Medulla oblongata (tissue), 1 donor: ENCODE data around the gene RAB14.
"Not testable (repeated sequence)": the region's sequence is repeated elsewhere in the genome, so short reads cannot be mapped to it uniquely, and the experiment has no call there.

ENCODE experiments used
- DNase-seq: peaks from one replicate; pipeline ENCODE4 v3.0.0-alpha.2; 2015; ENCODE audit errors: extremely low spot score

Gene RAB14

DNA sequence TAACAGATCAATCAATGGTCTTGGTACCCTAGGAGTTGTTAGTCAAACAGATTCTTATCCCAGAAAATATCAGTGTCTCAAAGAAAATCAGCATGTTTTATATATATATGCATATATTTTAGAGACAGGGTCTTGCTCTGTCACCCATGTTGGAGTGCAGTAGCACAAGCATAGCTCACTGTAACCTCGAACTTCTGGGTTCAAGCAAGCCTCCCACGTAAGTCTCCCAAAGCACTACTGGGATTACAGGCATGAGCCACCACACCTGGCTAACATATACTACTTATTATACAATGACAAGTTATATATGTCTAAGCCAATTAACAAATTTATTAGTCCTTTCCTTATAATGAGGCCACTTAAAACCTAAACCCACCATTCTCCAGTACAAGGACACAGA is 10.4 kb downstream of the RAB14 start:
- DNase-seq, result no peak

DNA sequence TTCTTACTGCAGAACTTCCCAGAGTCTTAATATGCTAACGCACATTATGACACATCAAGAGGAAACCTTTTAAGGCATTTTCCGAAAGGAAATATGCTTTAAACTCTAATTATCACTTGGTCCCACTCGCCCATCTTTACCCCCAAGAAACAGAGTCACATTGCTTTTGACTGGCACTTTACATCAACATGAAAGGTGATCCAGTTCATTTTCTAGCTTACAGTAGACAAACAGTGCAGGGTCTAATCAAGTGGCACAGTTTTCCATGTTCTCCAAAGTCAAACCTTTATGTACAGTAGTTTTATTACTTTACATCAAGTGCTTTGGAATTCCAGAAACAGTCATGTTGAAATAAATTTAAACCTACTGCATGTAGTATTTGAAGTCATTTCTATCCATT is 12.0 kb downstream of the RAB14 start:
- no peak for DNase-seq

DNA sequence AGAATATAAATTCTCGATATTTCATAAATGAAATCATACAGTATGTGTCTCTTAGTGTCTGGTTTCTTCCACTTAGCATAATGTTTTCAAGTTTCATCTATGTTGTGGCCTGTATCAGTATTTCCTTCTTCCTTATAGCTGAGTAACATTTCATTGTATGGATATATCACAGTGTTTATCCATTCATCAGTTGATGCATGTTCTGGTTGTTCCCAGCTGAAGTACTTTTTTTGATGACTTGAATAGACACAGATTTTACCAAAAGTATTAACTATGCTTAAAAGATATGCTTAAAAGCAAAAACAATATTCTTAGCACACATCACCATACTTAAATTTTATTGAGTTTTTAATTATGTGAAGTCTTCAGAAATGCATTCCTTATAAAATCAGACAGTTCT is 12.7 kb downstream of the RAB14 start:
- DNase-seq, result no peak

DNA sequence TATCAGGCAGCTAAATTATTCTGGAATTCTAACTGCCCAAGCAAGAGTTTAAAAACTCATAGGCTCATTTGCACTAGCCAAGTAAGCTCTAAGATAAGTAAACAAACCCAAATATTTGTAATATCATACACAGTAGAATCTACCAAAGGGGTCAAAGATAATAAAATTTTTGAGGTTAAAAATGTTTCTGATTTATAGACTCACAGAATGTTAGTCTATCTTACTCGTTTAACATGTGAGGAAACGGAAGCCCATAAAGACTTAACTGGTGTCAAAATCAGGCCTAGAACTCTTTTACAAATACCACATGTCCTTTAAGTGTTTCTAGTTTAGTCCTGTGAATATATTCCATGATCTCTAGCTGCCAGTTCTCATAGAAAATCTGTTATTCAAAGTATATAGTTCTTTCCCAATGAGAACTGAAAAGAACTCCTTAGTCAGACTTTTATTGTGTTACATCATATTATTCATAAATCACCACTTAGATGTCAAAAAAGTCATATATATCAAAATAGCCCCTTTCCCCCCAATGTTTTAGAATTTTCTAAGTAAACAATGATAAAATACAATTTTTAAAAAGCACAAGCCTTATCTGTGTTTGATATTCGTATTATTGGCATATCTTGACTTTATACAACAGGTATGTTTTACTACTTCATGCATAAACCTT is 13.9 kb downstream of the RAB14 start:
- DNase-seq, result no peak

DNA sequence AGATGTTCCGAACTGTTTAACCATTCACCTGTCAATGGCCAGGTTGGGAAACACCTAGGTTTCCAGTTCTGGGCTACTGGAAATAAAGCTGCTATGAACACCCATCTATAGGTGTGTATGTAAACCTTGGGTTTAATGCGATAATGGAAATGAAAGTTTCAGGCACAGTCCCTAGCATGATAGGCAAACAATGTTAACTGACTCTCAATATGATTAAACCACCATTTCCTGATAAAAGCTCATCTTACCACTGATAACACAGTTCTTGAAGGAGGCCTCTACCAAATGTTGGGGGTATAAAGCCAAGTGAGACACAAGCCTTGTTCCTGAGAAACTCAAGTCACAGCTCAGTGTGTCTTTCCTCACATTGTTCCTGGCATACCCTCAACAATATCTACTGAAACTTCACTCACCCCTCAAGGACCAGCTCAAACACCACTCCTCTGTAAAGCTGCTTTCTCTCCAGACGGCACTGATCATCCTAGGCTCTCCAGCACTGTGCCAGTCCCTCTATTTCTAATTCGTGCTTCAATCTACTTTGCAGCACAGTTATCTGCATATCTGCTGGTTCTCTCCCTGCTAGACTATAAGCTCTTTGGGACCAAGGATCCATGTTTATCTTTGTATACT is 15.8 kb downstream of the RAB14 start:
- DNase-seq, result no peak

DNA sequence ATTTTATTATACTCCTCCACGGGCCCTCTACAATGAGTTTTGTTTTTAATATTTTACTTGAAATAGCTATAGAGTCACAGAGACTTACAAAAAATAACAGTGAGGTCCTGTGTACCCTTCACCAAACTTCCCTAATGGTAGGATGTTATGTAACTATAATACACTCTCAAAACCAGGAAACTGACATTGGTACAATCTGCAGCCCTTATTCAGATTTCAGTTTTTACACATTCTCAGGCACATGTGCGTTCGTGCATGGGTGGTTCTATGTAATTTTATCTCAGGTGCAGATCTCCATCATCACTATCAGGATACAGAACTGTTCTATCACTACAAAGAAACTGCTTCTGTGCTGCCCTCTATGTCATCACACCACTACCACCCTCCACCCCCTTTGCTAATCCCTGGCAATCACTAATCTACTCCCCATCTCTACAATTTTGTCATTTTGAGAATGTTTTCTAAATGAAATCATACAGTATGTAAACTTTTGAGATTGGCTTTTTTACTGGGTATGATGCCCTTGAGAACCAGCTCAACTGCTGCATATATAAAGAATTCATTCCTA is 16.4 kb downstream of the RAB14 start:
- DNase-seq, result no peak

DNA sequence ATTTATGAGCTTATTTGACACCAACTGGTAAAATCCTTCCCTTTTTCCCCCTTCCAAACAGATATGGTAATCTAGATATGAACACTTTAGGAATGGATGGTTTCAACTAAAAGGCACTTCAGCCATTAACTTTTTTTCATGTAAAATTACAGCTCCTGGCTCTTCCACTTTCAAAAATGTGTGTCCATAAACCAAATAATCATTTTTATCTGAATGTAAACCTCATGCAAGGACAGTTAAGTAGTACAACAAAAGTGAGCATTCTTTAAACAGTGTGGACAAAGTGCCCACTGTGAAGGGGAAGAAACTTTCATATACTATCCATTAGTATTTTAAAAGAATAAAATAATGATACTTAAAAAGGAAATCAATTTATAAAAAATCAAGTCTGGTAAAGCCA is 17.2 kb downstream of the RAB14 start:
- no peak for DNase-seq

DNA sequence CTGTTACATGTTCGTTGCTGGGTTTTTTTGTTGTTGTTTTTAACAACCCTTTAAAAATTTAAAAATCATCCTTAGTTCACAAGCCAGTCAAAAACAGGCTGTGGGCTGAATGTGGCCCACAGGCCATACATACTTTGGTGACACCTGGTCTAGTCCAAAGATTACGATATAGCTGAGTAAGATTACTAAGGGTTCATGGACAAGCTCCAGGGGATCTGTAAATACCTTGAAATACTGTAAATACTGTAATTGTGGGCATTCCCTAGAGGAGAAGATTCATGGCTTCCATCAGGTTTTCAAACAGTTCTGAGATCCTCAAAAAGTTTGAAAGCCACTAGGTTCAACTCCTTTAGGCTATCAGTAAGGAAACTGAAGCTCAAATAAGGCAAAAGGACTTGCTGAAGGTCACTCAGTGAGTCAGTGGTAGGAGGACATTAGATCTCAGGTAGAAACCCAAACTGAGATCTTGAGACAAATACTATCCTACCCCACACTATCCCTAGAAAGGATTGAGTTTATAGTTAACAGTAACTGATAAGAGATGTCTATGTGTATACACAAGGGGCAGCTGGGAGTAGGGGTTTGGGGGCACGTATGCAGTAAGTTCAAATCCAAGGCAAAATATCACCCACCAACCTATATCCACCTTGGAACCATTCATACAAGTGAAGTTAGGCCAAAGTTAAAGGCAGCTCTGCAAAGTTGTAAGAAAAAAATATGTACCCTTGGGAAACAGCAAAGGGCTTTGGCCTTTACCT is 17.8 kb downstream of the RAB14 start:
- no peak for DNase-seq

DNA sequence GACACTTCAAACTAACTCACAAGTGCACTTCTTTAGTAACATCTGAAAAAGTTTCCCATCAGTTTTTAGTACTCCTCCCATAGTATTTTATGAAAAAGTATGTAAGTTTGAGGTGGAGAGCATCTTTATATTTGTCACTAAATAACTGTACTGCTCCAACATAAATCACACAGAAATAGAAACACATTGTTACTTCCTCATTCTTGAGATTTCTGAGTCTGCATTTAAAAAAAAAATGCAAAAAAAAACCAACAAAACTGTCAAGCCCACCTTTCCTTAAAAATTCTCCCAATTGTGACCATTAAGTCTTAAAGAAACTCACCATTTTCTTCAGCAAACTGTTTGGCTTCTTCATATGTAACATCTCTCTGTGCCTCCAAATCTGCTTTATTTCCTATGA is 18.7 kb downstream of the RAB14 start:
- DNase-seq, result no peak

DNA sequence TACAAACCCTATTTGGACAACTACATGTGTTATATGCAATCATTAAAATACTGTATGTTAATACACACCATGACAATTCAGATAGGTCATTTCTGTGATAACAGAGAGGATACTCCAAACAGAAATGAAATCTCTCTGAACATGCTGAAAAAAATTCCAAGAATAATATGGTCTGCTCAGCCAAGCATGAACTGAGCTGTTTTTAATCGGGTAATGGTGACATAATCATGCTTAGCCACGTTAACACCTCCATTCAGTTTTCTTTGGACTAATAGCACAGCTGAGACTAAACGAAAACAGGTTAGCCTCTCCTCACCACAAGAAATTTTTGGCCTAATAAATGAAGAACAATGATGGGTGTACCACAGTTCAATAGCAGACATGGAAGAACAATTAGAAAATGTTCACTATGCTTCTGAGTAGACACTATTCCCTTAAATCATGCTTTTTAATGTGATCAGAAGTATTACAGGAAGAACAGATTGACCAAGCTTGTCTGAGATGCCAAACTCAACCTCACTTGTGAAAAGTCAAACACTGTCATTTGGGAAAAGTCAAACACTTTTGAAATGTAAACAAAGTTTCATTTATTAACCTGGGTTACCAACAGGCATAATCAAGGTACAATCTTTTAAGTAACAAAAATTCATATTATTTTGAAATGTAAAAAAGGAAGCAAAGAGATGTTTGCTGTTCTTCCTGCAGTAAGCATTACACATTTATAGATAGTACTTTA is 19.4 kb downstream of the RAB14 start:
- DNase-seq, result no peak

DNA sequence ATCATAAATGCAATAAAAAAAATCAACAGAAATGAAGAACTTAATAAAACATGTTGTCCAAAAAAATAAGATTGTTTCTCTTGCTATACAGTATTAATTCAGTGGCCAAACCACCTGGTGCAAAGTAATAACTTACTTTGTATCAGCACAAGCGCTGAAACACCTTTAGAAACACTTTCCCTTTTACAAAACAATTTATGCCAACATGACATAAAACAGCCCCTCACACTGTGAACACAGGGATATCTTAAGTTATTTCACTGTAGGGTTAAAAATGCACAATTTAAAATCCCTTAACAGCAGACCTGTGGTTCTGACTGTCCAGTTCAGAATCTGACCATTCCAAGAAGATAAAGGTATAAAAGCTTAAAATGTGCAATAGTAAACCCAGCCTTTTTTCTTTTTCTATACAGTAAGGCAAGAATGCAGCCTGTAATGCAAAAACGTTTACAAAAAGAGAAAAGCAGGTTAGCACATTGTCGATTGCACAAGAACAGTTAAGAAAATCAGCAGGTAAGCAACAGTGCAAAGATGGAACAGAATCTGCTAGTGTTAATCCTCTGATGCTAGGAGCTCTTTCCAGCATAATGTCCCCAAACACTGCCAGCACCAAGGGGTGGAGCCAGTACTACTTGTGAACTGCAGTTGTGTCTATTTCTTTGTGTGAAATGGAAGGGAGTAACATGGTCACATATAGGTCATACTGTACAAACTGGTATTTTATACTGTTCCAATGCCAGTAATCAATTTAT is 21.6 kb downstream of the RAB14 start:
- DNase-seq, result peak; percentile 59

DNA sequence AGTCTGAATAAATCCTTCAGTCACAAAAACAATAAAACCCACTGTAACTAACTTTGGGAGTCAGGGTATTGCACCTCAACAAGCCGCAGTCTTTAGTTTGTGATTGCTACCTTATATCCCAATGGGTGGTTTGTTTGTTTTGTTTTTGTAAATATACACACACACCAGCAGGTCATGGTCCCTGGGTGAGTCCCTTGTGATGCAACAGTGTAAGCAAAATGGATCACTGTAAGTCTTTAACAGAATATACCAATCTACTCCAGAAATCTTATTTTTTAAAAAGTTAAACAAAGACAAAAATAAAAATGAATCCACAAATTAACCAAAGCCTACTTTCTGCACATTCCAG is 22.3 kb downstream of the RAB14 start:
- DNase-seq, result not testable (repeated sequence)

DNA sequence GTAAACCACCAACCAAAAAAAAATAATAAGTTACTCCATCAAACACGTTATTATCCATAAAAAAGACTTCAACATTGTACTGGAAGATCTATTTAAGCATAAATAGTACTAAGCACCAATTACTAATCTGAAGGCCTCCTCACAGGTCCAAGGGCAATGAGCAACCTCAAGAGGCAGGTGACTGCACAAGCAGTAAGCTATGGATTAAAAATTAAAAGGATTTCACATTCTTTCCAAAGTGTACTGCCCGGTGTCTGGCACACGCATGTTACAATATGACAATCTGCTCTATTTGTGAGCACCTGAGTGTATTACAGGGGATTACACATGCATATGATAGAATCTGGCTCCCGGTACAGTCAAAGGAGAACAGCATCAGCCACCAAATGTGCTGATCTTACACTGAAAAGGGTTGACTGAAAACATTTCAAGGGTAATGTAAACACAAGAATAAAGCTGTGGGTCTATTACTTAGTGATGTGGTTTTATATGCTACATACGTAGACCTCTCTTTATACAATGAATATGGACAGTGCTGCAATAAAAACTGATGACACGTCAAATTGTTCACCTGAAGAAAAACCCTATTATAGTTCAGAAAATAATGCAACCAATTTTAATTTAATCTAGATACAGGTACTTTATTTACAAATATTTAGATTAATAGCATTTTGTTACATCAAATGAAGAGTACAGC is 22.8 kb downstream of the RAB14 start:
- DNase-seq, result no peak

DNA sequence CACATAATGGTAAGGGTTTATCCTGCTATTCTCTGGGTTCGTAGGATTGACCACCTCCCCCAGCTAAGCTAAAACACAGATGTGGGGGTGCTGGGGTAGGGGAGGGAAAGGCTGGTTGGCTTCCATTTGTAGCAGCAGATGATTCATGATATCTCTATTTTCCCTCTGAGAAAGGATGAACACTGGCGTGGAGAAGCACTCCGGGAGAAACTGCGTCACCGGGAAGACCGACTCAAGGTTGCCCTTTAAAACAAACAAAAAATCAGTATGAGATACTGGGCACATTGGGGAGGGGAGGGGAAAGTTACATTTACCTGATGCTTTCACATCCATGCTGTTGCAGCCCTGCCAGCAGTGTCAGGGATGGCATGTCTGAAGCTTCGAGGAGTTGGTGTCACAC is 28.2 kb downstream of the RAB14 start:
- DNase-seq, result no peak

DNA sequence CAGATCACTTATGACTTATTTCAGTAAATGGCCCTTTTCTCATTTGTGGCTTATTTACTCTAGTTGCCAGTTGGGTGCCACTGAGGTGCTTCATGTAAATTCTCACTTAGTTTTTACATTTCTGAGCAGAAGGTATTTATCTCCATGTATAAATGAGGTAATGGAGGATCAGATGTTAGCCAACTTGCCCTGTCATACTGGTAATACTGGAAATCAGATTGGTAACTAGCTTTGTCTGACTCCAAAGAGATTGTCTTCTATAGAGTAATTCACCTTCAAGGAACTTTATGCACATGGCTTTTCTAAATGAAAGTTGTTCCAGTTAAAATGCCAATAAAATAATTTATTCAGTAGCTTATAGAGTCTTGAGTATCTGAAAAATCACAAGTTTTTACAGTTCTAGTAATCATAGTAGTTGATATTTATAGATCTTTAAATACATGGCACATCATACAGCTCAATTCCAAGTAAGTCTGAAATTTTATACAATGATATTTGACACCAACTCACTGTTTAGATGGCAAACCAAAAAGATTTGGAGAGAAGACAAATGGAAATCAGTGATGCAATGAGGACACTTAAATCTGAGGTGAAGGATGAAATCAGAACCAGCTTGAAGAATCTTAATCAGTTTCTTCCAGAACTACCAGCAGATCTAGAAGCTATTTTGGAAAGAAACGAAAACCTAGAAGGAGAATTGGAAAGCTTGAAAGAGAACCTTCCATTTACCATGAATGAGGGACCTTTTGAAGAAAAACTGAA is 28.8 kb downstream of the RAB14 start:
- no peak for DNase-seq

DNA sequence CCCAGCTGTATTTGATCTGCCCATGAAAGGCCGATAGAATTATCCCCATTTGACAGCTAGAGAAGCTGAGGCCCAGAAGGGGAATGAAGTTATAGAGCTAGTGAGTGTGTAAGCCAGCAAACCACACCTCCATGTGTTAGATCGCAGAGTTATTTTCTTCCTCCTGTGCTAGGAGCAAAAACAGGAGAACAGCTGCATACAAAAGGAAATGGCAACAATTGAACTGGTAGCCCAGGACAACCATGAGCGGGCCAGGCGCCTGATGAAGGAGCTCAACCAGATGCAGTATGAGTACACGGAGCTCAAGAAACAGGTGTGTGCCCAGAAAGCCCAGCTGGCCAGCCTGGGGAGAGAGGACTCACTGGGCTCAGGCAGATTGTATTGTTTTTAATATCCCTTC is 30.4 kb downstream of the RAB14 start:
- DNase-seq, result no peak

DNA sequence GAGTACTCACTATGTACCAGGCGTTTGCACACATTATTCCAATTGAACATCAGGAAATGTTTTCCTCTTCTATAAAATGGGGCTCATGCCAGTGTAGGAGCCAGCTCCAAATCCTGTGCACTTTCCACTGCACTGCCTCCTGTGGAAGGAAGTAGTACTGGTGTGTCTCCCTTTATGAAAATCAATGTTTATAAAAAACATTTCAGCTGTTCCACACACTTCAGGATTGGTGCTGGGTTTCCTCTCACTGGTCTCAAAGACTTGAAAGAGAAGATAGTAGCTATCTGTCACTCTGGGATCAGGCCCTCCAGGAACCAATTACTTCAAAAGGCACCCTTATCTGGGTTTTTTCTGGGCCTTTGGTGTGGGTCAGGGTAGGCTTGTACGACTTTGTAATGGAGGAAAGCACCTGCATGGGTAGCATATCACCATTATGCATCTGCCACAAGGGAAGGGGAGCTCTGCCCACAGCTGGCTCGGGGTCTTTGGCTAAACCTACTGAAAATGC is 32.5 kb downstream of the RAB14 start:
- DNase-seq, result no peak

DNA sequence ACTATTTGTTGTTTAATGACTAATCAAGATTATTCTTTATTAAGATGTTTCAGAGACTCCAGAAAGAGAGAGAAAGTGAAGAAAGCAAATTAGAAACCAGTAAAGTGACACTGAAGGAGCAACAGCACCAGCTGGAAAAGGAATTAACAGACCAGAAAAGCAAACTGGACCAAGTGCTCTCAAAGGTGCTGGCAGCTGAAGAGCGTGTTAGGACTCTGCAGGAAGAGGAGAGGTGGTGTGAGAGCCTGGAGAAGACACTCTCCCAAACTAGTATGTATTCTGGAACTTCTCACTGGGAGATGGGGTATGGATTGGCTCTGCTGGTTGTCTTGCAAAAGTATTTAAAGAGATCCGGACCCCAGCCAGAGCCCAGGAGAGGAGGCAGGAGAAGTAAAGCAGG is 33.6 kb downstream of the RAB14 start:
- no peak for DNase-seq

DNA sequence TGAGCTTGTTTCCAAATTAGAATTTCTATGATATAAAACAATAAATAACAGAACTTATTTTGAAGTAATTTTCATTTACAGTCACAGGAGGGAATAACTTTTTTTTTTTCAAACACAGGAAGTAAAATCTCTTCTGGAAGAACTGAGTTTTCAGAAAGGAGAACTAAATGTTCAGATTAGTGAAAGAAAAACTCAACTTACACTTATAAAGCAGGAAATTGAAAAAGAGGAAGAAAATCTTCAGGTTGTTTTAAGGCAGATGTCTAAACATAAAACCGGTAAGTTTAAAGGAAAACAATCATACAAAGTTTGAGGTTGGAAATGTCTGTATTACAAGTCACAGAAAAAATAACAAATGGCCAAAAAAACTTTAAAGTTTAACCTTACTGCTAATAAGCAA is 41.6 kb downstream of the RAB14 start:
- DNase-seq, result peak; percentile 26

DNA sequence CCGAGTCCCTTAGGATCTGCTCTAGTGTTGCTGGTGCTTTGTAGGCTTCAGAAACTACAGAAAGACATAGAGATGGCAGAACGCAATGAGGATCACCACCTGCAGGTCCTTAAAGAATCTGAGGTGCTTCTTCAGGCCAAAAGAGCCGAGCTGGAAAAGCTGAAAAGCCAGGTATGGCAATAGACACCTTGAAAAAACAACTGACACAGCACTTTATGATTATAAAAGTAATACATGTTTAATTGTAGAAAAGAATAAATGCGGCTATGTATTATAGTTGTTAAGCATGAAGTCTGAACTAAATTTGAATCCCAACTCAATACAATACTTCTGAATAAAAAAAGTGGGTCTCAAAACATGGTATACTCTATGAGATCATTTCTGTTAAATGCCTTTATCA is 43.7 kb downstream of the RAB14 start:
- no peak for DNase-seq
